ENCODE data around the gene C3orf80. TPM values are rescaled to one million over a fixed set of nuclear protein-coding genes. Genes with fewer than 3 reads are reported as not detected.

C3orf80 gene
- total and polyA plus RNA-seq, 9 donors: 0.11 to 0.65 (median 0.36) TPM

Other genes with a start within 250 kb of the C3orf80 start
- 0.71 TPM for gene IL12A, start 236.6 kb upstream of the C3orf80 start, total RNA-seq
- gene IL12A, start 236.6 kb upstream of the C3orf80 start, polyA plus RNA-seq (ENCODE audit: insufficient read depth in 1 of 8, insufficient read length in 8 of 8, low replicate concordance in 1 of 8): 1 to 10 TPM in 4 of 8 donors, under 1 TPM in 4; 0.50 to 1.7 (median 1.1) TPM
- gene IFT80, start 173.8 kb downstream of the C3orf80 start, total RNA-seq: 28.1 TPM
- gene IFT80, start 173.8 kb downstream of the C3orf80 start, polyA plus RNA-seq (ENCODE audit: insufficient read depth in 1 of 8, insufficient read length in 8 of 8, low replicate concordance in 1 of 8): 10 to 100 TPM; 17.6 to 30.9 (median 23.6) TPM
- gene SMC4, start 174.2 kb downstream of the C3orf80 start, total RNA-seq: 53.0 TPM
- 10 to 100 TPM; 45.6 to 84.3 (median 69.7) TPM for gene SMC4, start 174.2 kb downstream of the C3orf80 start, polyA plus RNA-seq (ENCODE audit: insufficient read depth in 1 of 8, insufficient read length in 8 of 8, low replicate concordance in 1 of 8)
- gene TRIM59, start 224.4 kb downstream of the C3orf80 start, total RNA-seq: 10.7 TPM
- 10 to 100 TPM in 5 of 8 donors, 1 to 10 TPM in 3; 8.8 to 15.0 (median 10.4) TPM for gene TRIM59, start 224.4 kb downstream of the C3orf80 start, polyA plus RNA-seq (ENCODE audit: insufficient read depth in 1 of 8, insufficient read length in 8 of 8, low replicate concordance in 1 of 8)